ENCODE results near the gene ZSWIM7. TPM values are rescaled to one million over a fixed set of nuclear protein-coding genes. Genes with fewer than 3 reads are reported as not detected.

Gene ZSWIM7
- total RNA-seq, 1 experiment from 2014 or later, result 37.8 TPM

GRCh38 chr17:15965528-15965927 lies 34.0 kb downstream of the ZSWIM7 start:
- Histone ChIP-seq H3K27me3 (ENCODE audit: insufficient read depth, low read length) (no peaks in the 10 kb centered on the region; the same call in 1 of the 2 replicates), H2AK5ac (ENCODE audit: insufficient read length, low read length) (peak overlapping the region; percentile 85), H3K14ac (ENCODE audit: insufficient read depth, low read length) (peak overlapping the region; percentile 72), H2BK5ac (ENCODE audit: insufficient read length, low read length) (no peak overlapping the region), H3K79me1 (ENCODE audit: insufficient read depth, low read depth, low read length, poor library complexity, severe bottlenecking) (no peaks in the 10 kb centered on the region), H3K9ac (ENCODE audit: extremely low read depth, insufficient read length, low read length) (peak overlapping the region; percentile 20), H3K79me2 (ENCODE audit: insufficient read depth, low read length) (no peaks in the 10 kb centered on the region; the same call in 1 of the 2 replicates), H3T11ph (ENCODE audit: low read length) (peak overlapping the region; percentile 78), H2BK120ac (ENCODE audit: low read depth, low read length, poor library complexity, severe bottlenecking) (no peak overlapping the region), H2BK12ac (ENCODE audit: insufficient read length, low read depth, low read length) (peak overlapping the region; percentile 89), H4K20me1 (ENCODE audit: control insufficient read depth, insufficient read depth, insufficient read length) (no peaks in the 10 kb centered on the region), H3K23me2 (ENCODE audit: insufficient read length, low read depth, low read length, poor library complexity, severe bottlenecking) (peaks cover 3% of the 10 kb centered on the region), H4K91ac (ENCODE audit: insufficient read length, low read depth, low read length) (no peak overlapping the region), H3K4me1 (ENCODE audit: insufficient read depth, low read length) (peaks cover 10% of the 10 kb centered on the region), H3K9me3 (ENCODE audit: control insufficient read depth, low read depth, low read length) (no peaks in the 10 kb centered on the region), H2BK20ac (ENCODE audit: low read depth, low read length, poor library complexity, severe bottlenecking) (no peak overlapping the region), H2AFZ (ENCODE audit: low read length) (no peak overlapping the region), H2BK15ac (ENCODE audit: low read depth, low read length) (no peak overlapping the region), H4K5ac (ENCODE audit: insufficient read length, low read depth, low read length) (peak overlapping the region; percentile 83), H4K8ac (replicated peaks; ENCODE audit: insufficient read length, low read depth, low read length) (no peak overlapping the region), H3K56ac (ENCODE audit: insufficient read length, low read depth, low read length) (no peak overlapping the region), H3K23ac (ENCODE audit: insufficient read length, low read depth, low read length) (no peak overlapping the region), H3K4ac (ENCODE audit: low read depth, low read length) (peak overlapping the region; percentile 52; the same call in 1 of the 2 replicates), H3K4me2 (ENCODE audit: insufficient read depth, insufficient read length, low read length) (peak overlapping the region; percentile 41), H3K27ac (ENCODE audit: insufficient read length, low read depth, low read length) (peak overlapping the region; percentile 85), H3K18ac (ENCODE audit: insufficient read length, low read depth, low read length) (peak overlapping the region; percentile 12)
- Mint-ChIP-seq H3K27ac (peak overlapping the region; percentile 93 to 99 (median 98)), H3K36me3 (ENCODE audit: insufficient read depth in 1 of 3, low read depth in 3 of 3) (no peaks in the 10 kb centered on the region; a peak in 2 of 7 replicates), H3K27me3 (ENCODE audit: low read depth) (peaks cover 6% of the 10 kb centered on the region), H3K4me3 (peak overlapping the region; percentile 57 to 61; a peak in 3 of 5 replicates), H3K9me3 (no peaks in the 10 kb centered on the region), H3K4me1 (peaks cover 46 to 49% of the 10 kb centered on the region in 2 experiments)
- TF ChIP-seq CTCF (conservative IDR thresholded peaks at IDR 0.05), result no peak
- DNase-seq, result peak; percentile 61
- no CpG with 5 or more reads among the region's 6 CpGs for WGBS (ENCODE audit: extremely low coverage, insufficient read length, low lambda C conversion rate)
